Kidney (tissue), 14 donors: ENCODE measurements around the gene WDFY2. TPM values are rescaled to one million over a fixed set of nuclear protein-coding genes. Genes with fewer than 3 reads are reported as not detected.
A peak's percentile ranks its signal among the peaks of the same experiment; 100 is the strongest.

ENCODE experiments used
- DNase-seq, 5 donors: peaks; one replicate each; pipeline ENCODE4 v3.0.0-alpha.2; 2013 to 2020
- FAIRE-seq: peaks from 2 replicates; lab custom pipeline; 2012; peaks lifted over from hg19 to GRCh38; lab: Jason Lieb, UNC
- H3K27ac ChIP-seq, 2 donors: one replicate each; pipeline ENCODE4 v1.7.0; 2013; ENCODE audit warnings: low read depth in 2 of 2, low read length in 2 of 2, inconsistent platforms in 1 of 2
- H3K27me3 ChIP-seq: one replicate; pipeline ENCODE4 v1.7.1; 2013; ENCODE audit warnings: low read length, inconsistent platforms; ENCODE audit not compliant: control insufficient read depth, insufficient read depth
- H3K36me3 ChIP-seq, 3 donors: one replicate each; pipeline versions ENCODE4 v1.7.0 to v1.7.1; 2013; ENCODE audit warnings: low read length in 3 of 3, control low read depth in 1 of 3, inconsistent platforms in 1 of 3; ENCODE audit not compliant: insufficient read depth in 3 of 3, control insufficient read depth in 2 of 3
- H3K4me1 ChIP-seq, 3 donors: one replicate each; pipeline versions ENCODE4 v1.7.0 to v1.7.1; 2013; ENCODE audit warnings: low read length in 3 of 3, inconsistent platforms in 1 of 3, low read depth in 1 of 3; ENCODE audit not compliant: control insufficient read depth in 2 of 3, insufficient read depth in 2 of 3
- H3K4me3 ChIP-seq, 3 donors: one replicate each; pipeline versions ENCODE4 v1.7.0 to v1.8.1; 2013; ENCODE audit warnings: low read length in 3 of 3, control low read depth in 1 of 3, inconsistent platforms in 1 of 3
- H3K9ac ChIP-seq, 3 donors: one replicate each; pipeline versions ENCODE4 v1.7.0 to v1.7.1; 2013; ENCODE audit warnings: low read length in 3 of 3, control low read depth in 1 of 3, inconsistent platforms in 1 of 3
- H3K9me3 ChIP-seq, 3 donors: one replicate each; pipeline versions ENCODE4 v1.7.0 to v1.7.1; 2013; ENCODE audit warnings: low read length in 3 of 3, control low read depth in 1 of 3, inconsistent platforms in 1 of 3; ENCODE audit not compliant: control insufficient read depth in 2 of 3, insufficient read depth in 1 of 3
- intact Hi-C: fragments of 100-400 bp; cut with DNase I; formaldehyde crosslinking; loops from one replicate; pipeline ENCODE4 v1.11.1; 2022
- polyA plus RNA-seq: library from polyadenylated mRNA; stranded (reverse); fragments of 350-450 nt; fragmentation: Illumina TruSeq; extraction: RNeasy Lipid Tissue Mini Kit (QIAGEN cat#74804); gene quantifications from one replicate; pipeline ENCODE4 v1.2.3, GENCODE V29; 2014; ENCODE audit warnings: low read depth, low replicate concordance; ENCODE audit not compliant: insufficient read depth
- total RNA-seq: library from RNA; stranded (reverse); fragmentation: NEBNext Ultra II Directional; extraction: Animal tissue kit (Norgen Biotek cat#: 25700); gene quantifications from one replicate; pipeline ENCODE4 v1.2.1, GENCODE V29; 2021
- TF ChIP-seq, protein P1 (sequence below): IDR thresholded peaks from 3 replicates; pipeline ENCODE4 v1.5.1; 2012; ENCODE audit warnings: mild to moderate bottlenecking, moderate library complexity, borderline replicate concordance; ENCODE audit not compliant: insufficient read depth; ENCODE audit errors: extremely low read depth
- donor health status: control.
- donor health status: control.
- donor health status: control.
- donor health status: control.
- donor health status: control.
- donor health status: DM: yes; HTN: yes; CAD: no.
- donor health status: Normal renal cell carcinoma (clear cell type).

The WDFY2 gene
- total and polyA plus RNA-seq, 2 donors from 2014 or later = 4.8 to 13.0 TPM

DNA sequence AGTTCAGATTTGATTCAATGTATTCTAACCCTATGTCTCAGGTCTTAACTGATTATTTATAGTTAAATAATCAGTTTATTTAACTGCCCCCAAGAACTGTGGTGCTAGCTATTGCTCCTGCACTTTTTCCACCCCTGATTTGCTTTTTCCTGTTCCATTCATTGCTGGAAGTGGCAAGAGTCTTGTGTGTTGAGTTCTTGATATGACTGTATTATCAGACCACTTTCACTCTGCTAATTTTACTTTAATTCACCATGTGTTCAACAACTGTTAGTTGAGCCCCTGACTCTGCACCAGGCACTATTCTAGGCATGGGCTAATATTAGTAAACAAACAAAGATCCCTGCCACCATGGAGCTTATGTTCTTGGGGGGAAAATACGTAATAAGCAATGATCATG lies 39.9 kb downstream of the WDFY2 start:
- Histone ChIP-seq H3K9me3 (no peaks in the 10 kb centered on the region), H3K27me3 (no peaks in the 10 kb centered on the region), H3K4me1 (peaks cover 0 to 20% (median 19%) of the 10 kb centered on the region in 3 donors), H3K4me3 (no peak overlapping the region), H3K9ac (no peak overlapping the region), H3K36me3 (no peaks in the 10 kb centered on the region), H3K27ac (no peak overlapping the region)
- FAIRE-seq (no peak), DNase-seq (no peak)
- TF ChIP-seq, protein P1, sequence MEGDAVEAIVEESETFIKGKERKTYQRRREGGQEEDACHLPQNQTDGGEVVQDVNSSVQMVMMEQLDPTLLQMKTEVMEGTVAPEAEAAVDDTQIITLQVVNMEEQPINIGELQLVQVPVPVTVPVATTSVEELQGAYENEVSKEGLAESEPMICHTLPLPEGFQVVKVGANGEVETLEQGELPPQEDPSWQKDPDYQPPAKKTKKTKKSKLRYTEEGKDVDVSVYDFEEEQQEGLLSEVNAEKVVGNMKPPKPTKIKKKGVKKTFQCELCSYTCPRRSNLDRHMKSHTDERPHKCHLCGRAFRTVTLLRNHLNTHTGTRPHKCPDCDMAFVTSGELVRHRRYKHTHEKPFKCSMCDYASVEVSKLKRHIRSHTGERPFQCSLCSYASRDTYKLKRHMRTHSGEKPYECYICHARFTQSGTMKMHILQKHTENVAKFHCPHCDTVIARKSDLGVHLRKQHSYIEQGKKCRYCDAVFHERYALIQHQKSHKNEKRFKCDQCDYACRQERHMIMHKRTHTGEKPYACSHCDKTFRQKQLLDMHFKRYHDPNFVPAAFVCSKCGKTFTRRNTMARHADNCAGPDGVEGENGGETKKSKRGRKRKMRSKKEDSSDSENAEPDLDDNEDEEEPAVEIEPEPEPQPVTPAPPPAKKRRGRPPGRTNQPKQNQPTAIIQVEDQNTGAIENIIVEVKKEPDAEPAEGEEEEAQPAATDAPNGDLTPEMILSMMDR = no peak
- intact Hi-C loops = no loop called here

DNA sequence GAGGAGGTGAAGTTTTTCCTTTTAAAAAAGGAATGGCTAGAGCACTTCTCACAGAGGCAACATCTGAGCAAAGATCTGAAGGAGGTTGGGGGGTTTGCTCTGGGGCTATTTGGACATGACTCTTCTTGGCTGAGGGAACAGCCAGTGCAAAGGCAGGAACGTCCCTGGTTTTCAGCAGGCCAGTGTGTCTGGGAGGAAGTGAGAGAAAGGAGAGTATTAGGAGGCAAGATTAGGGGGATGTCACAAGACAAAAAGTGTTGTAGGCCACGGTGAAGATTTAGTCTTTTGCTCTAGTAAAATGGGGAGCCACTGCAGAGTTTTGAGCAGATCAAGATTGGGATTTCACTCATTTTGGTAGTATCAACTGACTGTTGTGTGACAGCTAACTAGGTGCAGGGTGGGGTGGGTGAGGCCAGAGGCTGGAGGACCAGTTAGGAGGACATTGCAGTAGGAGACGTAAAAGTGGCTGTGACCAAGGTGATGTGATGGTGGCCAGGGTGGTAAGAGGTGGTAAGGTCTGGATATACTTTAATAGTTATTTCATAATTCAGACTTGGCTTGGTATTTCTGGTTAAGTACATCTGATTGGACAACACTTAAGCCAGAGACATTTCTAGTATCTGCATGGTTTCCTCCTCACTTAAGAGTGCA lies 40.6 kb downstream of the WDFY2 start:
- no peaks in the 10 kb centered on the region for H3K9me3 ChIP-seq
- no peak overlapping the region for H3K4me3 ChIP-seq
- no peak overlapping the region for H3K27ac ChIP-seq
- no peak for DNase-seq
- no peak overlapping the region for H3K9ac ChIP-seq
- no peak for FAIRE-seq
- intact Hi-C loops = no loop called here
- H3K27me3 ChIP-seq = no peaks in the 10 kb centered on the region
- no peaks in the 10 kb centered on the region for H3K36me3 ChIP-seq
- TF ChIP-seq, protein P1 = no peak
- H3K4me1 ChIP-seq = peaks cover 0 to 19% (median 15%) of the 10 kb centered on the region in 3 donors

DNA sequence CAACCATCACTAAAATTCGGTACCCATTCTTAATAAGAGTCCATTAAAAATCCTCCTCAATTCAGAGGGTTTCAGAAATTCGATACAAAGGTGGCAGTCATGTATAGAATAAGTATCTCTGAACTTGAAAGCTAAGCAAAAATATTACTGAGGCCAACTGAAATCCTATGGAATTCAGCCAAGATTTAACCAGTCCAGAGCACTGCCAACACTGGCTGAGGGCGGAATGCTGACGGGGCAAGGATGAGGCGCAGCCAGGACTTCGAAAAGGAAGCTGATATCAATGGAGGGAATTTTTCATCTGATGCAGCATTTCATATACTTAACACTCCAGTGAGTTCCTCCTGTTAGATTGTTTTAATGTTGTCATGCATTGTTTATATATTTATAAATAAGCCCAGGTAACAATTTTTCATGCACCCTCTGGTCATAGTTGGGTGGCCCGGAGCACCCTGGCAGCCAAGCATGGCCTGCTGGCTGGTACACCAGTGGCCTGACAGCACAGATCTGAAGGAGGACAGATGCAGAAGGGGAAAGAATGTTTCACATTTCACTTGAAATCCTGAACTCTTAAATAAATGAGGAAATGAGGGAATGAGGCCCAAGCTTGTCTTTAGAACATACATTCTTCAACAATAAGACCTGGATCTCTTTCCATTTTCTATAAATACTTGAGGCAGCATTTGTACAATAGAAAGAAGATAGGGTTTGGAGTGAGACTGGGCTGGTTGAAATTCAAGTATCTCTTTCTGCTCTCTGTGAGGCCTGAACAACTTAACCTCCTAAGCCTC lies 41.5 kb downstream of the WDFY2 start:
- Histone ChIP-seq H3K9me3 (no peaks in the 10 kb centered on the region), H3K27me3 (no peaks in the 10 kb centered on the region), H3K27ac (no peak overlapping the region), H3K9ac (no peak overlapping the region), H3K36me3 (no peaks in the 10 kb centered on the region), H3K4me3 (no peak overlapping the region), H3K4me1 (peaks cover 0 to 15% (median 13%) of the 10 kb centered on the region in 3 donors)
- TF ChIP-seq, protein P1 = no peak
- intact Hi-C loops = no loop called here
- FAIRE-seq (peak; percentile 29), DNase-seq (no peak)
